ENCODE data around the gene TNIK. TPM values are rescaled to one million over a fixed set of nuclear protein-coding genes. Genes with fewer than 3 reads are reported as not detected.

TNIK gene
- total RNA-seq, 1 experiment from 2014 or later: 7.0 TPM

GRCh38 chr3:171184372-171184771 lies 275.8 kb downstream of the TNIK start:
- no peaks in the 10 kb centered on the region for H3K9me2 ChIP-seq (replicated peaks; ENCODE audit: low read length)
- ChIA-PET POLR2A (ENCODE audit: unreplicated experiment) (no interaction called here), CTCF (no interaction called here)
- H3K9ac ChIP-seq (ENCODE audit: low read length): no peak overlapping the region
- no peak overlapping the region for H3K27ac ChIP-seq (ENCODE audit: low read length)
- H3K4me1 ChIP-seq (ENCODE audit: insufficient read depth, low read length): no peaks in the 10 kb centered on the region
- ATAC-seq: no peak
- H3K27me3 ChIP-seq (ENCODE audit: low read length): no peaks in the 10 kb centered on the region
- H4K20me1 ChIP-seq (ENCODE audit: low read length): no peaks in the 10 kb centered on the region
- no peak overlapping the region for H3K4me2 ChIP-seq (ENCODE audit: low read length)
- intact Hi-C loops (cut with micrococcal nuclease): no loop called here
- no peaks in the 10 kb centered on the region for H3K36me3 ChIP-seq (ENCODE audit: low read depth, low read length)
- no peak overlapping the region for H2AFZ ChIP-seq (ENCODE audit: low read length)
- no peaks in the 10 kb centered on the region for H3K79me2 ChIP-seq (ENCODE audit: low read length)
- H3K4me3 ChIP-seq (ENCODE audit: low read length): no peak overlapping the region
- TF ChIP-seq EZH2phosphoT487 (IDR thresholded peaks at IDR 0.05; ENCODE audit: borderline replicate concordance, low read length): no peak
- no peak for TF ChIP-seq EZH2 (IDR thresholded peaks at IDR 0.05; ENCODE audit: low read length, unreplicated experiment)
- TF ChIP-seq CTCF (conservative IDR thresholded peaks at IDR 0.05; ENCODE audit: low read depth, low read length): no peak
- H3F3A ChIP-seq (ENCODE audit: low read length, unreplicated experiment): no peaks in the 10 kb centered on the region
- no TSS peak for BruUV-seq (replicated peaks)
- DNase-seq: no peak
- H3K9me3 ChIP-seq (ENCODE audit: low read length): no peaks in the 10 kb centered on the region

- Histone ChIP-seq H3K27me3 (ENCODE audit: low read length) (no peaks in the 10 kb centered on the region), H2AFZ (ENCODE audit: low read length) (no peak overlapping the region), H3K4me2 (ENCODE audit: low read length) (no peak overlapping the region), H3K9me2 (replicated peaks; ENCODE audit: low read length) (no peaks in the 10 kb centered on the region), H3K9ac (ENCODE audit: low read length) (no peak overlapping the region), H3F3A (ENCODE audit: low read length, unreplicated experiment) (no peaks in the 10 kb centered on the region), H3K36me3 (ENCODE audit: low read depth, low read length) (no peaks in the 10 kb centered on the region), H3K9me3 (ENCODE audit: low read length) (no peaks in the 10 kb centered on the region), H3K4me1 (ENCODE audit: insufficient read depth, low read length) (no peaks in the 10 kb centered on the region), H3K4me3 (ENCODE audit: low read length) (no peak overlapping the region), H3K27ac (ENCODE audit: low read length) (no peak overlapping the region), H4K20me1 (ENCODE audit: low read length) (no peaks in the 10 kb centered on the region), H3K79me2 (ENCODE audit: low read length) (no peaks in the 10 kb centered on the region)
- DNase-seq (peak; percentile 65), ATAC-seq (peak; percentile 81)
- ChIA-PET POLR2A (ENCODE audit: unreplicated experiment) (no interaction called here), CTCF (interaction anchor here (0.5 to 1.8 kb wide), 7 partner anchors 134 to 1194 kb away, joined by 3 to 11 read pairs (median 3); no protein-coding TSS in a partner anchor)
- intact Hi-C loops (cut with micrococcal nuclease): loop anchor here (1.0 to 2.0 kb wide), 3 partner anchors 128 to 222 kb away; no protein-coding TSS in a partner anchor
- TF ChIP-seq CTCF (conservative IDR thresholded peaks at IDR 0.05; ENCODE audit: low read depth, low read length) (peak; percentile 70), EZH2phosphoT487 (IDR thresholded peaks at IDR 0.05; ENCODE audit: borderline replicate concordance, low read length) (no peak)
- BruUV-seq (replicated peaks): no TSS peak
Observed at GRCh38 chr3:171183042-171183441, 277.2 kb downstream of the TNIK start.

GRCh38 chr3:171181907-171182690 lies 278.1 kb downstream of the TNIK start:
- no peak overlapping the region for H3K9ac ChIP-seq (ENCODE audit: low read length)
- no peaks in the 10 kb centered on the region for H3K79me2 ChIP-seq (ENCODE audit: low read length)
- DNase-seq (no peak), ATAC-seq (no peak)
- no peaks in the 10 kb centered on the region for H3K9me3 ChIP-seq (ENCODE audit: low read length)
- H4K20me1 ChIP-seq (ENCODE audit: low read length): no peaks in the 10 kb centered on the region
- TF ChIP-seq CTCF (conservative IDR thresholded peaks at IDR 0.05; ENCODE audit: low read depth, low read length) (no peak), EZH2phosphoT487 (IDR thresholded peaks at IDR 0.05; ENCODE audit: borderline replicate concordance, low read length) (no peak), EZH2 (IDR thresholded peaks at IDR 0.05; ENCODE audit: low read length, unreplicated experiment) (no peak)
- H3F3A ChIP-seq (ENCODE audit: low read length, unreplicated experiment): no peaks in the 10 kb centered on the region
- H3K9me2 ChIP-seq (replicated peaks; ENCODE audit: low read length): no peaks in the 10 kb centered on the region
- no peak overlapping the region for H3K27ac ChIP-seq (ENCODE audit: low read length)
- no peak overlapping the region for H3K4me2 ChIP-seq (ENCODE audit: low read length)
- CTCF ChIA-PET: interaction anchor here (1.8 kb wide), 1 partner anchor 220 kb away, joined by 11 read pairs; no protein-coding TSS in a partner anchor
- no peak overlapping the region for H2AFZ ChIP-seq (ENCODE audit: low read length)
- intact Hi-C loops (cut with micrococcal nuclease): loop anchor here (2.0 kb wide), 1 partner anchor 127 kb away; no protein-coding TSS in a partner anchor
- no peaks in the 10 kb centered on the region for H3K36me3 ChIP-seq (ENCODE audit: low read depth, low read length)
- no TSS peak for BruUV-seq (replicated peaks)
- POLR2A ChIA-PET (ENCODE audit: unreplicated experiment): no interaction called here
- H3K4me3 ChIP-seq (ENCODE audit: low read length): no peak overlapping the region
- H3K27me3 ChIP-seq (ENCODE audit: low read length): no peaks in the 10 kb centered on the region
- no peaks in the 10 kb centered on the region for H3K4me1 ChIP-seq (ENCODE audit: insufficient read depth, low read length)
